Ishikawa (cell line): ENCODE results near the gene RBM25.
A peak's percentile ranks its signal among the peaks of the same experiment; 100 is the strongest.

Source experiments
- CEBPB ChIP-seq: IDR thresholded peaks from 2 replicates; pipeline ENCODE4 v1.6.1; 2012
- CREB1 ChIP-seq: IDR thresholded peaks from 2 replicates; pipeline ENCODE4 v1.6.1; 2012; ENCODE audit warnings: low read depth
- EGR1 ChIP-seq: IDR thresholded peaks from 2 replicates; pipeline ENCODE4 v1.6.1; 2012
- EP300 ChIP-seq: IDR thresholded peaks from 2 replicates; pipeline ENCODE4 v1.6.1; 2012; ENCODE audit warnings: borderline replicate concordance
- FOXM1 ChIP-seq: IDR thresholded peaks from 2 replicates; pipeline ENCODE4 v1.6.1; 2012; ENCODE audit warnings: low read depth, borderline replicate concordance
- NFIC ChIP-seq: IDR thresholded peaks from 2 replicates; pipeline ENCODE4 v1.6.1; 2012
- RAD21 ChIP-seq: IDR thresholded peaks from 2 replicates; pipeline ENCODE4 v1.6.1; 2012; ENCODE audit warnings: low read depth
- TAF1 ChIP-seq: IDR thresholded peaks from 2 replicates; pipeline ENCODE4 v1.6.1; 2012; ENCODE audit warnings: low read depth, mild to moderate bottlenecking
- TCF12 ChIP-seq: IDR thresholded peaks from 2 replicates; pipeline ENCODE4 v1.6.1; 2012; ENCODE audit warnings: low read depth
- TEAD4 ChIP-seq: IDR thresholded peaks from 2 replicates; pipeline ENCODE4 v1.6.1; 2012
- USF1 ChIP-seq: IDR thresholded peaks from 2 replicates; pipeline ENCODE4 v1.6.1; 2012
- YY1 ChIP-seq: IDR thresholded peaks from 2 replicates; pipeline ENCODE4 v1.6.1; 2012; ENCODE audit warnings: low read depth
- ZBTB7A ChIP-seq: IDR thresholded peaks from 2 replicates; pipeline ENCODE4 v1.6.1; 2012; ENCODE audit warnings: low read depth
- TF ChIP-seq, protein P1 (sequence below): IDR thresholded peaks from 2 replicates; pipeline ENCODE4 v1.6.1; 2012
- TF ChIP-seq, protein P2 (sequence below): IDR thresholded peaks from 2 replicates; pipeline ENCODE4 v1.6.1; 2012; ENCODE audit warnings: low read depth, mild to moderate bottlenecking

The RBM25 gene

DNA sequence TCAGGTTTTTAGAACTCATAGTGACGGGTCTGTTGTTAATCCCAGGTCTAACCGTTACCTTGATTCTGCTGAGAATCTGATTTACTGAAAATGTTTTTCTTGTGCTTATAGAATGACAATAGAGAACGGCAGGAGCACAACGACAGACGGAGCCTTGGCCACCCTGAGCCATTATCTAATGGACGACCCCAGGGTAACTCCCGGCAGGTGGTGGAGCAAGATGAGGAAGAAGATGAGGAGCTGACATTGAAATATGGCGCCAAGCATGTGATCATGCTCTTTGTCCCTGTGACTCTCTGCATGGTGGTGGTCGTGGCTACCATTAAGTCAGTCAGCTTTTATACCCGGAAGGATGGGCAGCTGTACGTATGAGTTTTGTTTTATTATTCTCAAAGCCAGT is 112.4 kb downstream of the RBM25 start:
- no peak for TF ChIP-seq EGR1
- no peak for TF ChIP-seq NFIC
- TF ChIP-seq, protein P1, sequence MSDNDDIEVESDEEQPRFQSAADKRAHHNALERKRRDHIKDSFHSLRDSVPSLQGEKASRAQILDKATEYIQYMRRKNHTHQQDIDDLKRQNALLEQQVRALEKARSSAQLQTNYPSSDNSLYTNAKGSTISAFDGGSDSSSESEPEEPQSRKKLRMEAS, result no peak
- no peak for TF ChIP-seq TEAD4
- no peak for TF ChIP-seq CREB1
- no peak for TF ChIP-seq ZBTB7A
- no peak for TF ChIP-seq YY1
- TF ChIP-seq TCF12, result no peak
- no peak for TF ChIP-seq CEBPB
- no peak for TF ChIP-seq RAD21
- TF ChIP-seq, protein P2, sequence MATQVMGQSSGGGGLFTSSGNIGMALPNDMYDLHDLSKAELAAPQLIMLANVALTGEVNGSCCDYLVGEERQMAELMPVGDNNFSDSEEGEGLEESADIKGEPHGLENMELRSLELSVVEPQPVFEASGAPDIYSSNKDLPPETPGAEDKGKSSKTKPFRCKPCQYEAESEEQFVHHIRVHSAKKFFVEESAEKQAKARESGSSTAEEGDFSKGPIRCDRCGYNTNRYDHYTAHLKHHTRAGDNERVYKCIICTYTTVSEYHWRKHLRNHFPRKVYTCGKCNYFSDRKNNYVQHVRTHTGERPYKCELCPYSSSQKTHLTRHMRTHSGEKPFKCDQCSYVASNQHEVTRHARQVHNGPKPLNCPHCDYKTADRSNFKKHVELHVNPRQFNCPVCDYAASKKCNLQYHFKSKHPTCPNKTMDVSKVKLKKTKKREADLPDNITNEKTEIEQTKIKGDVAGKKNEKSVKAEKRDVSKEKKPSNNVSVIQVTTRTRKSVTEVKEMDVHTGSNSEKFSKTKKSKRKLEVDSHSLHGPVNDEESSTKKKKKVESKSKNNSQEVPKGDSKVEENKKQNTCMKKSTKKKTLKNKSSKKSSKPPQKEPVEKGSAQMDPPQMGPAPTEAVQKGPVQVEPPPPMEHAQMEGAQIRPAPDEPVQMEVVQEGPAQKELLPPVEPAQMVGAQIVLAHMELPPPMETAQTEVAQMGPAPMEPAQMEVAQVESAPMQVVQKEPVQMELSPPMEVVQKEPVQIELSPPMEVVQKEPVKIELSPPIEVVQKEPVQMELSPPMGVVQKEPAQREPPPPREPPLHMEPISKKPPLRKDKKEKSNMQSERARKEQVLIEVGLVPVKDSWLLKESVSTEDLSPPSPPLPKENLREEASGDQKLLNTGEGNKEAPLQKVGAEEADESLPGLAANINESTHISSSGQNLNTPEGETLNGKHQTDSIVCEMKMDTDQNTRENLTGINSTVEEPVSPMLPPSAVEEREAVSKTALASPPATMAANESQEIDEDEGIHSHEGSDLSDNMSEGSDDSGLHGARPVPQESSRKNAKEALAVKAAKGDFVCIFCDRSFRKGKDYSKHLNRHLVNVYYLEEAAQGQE, result no peak
- no peak for TF ChIP-seq USF1
- no peak for TF ChIP-seq FOXM1
- no peak for TF ChIP-seq EP300
- no peak for TF ChIP-seq TAF1

- no peak for TF ChIP-seq USF1
- TF ChIP-seq EGR1, result no peak
- no peak for TF ChIP-seq TCF12
- no peak for TF ChIP-seq ZBTB7A
- TF ChIP-seq CEBPB, result no peak
- TF ChIP-seq, protein P2, result no peak
- TF ChIP-seq NFIC, result no peak
- TF ChIP-seq EP300, result no peak
- no peak for TF ChIP-seq YY1
- TF ChIP-seq, protein P1, result no peak
- no peak for TF ChIP-seq RAD21
- no peak for TF ChIP-seq FOXM1
These were observed 114.2 kb downstream of the RBM25 start for GRCh38 chr14:73172500-73172899.

- TF ChIP-seq EP300 (no peak), RAD21 (peak; percentile 53)
These were observed 114.9 kb downstream of the RBM25 start for GRCh38 chr14:73173092-73173735.
